ENCODE results near the gene TACR1. TPM values are rescaled to one million over a fixed set of nuclear protein-coding genes. Genes with fewer than 3 reads are reported as not detected.
"Not testable (repeated sequence)": the region's sequence is repeated elsewhere in the genome, so short reads cannot be mapped to it uniquely, and the experiment has no call there.

The TACR1 gene
- total and polyA plus RNA-seq, 4 experiments from 2014 or later = 0.11 TPM; not detected in 3

GRCh38 chr2:75063906-75064305 is 135.4 kb downstream of the TACR1 start:
- Histone ChIP-seq H3K27me3 (ENCODE audit: insufficient read depth, low read length) (no peaks in the 10 kb centered on the region), H3K9me3 (ENCODE audit: control insufficient read depth in 1 of 2, low read length in 2 of 2) (no peaks in the 10 kb centered on the region), H3K4me1 (ENCODE audit: insufficient read depth, low read length) (no peaks in the 10 kb centered on the region), H3K27ac (ENCODE audit: low read depth, low read length) (no peak overlapping the region), H3K36me3 (ENCODE audit: insufficient read depth, low read length) (no peaks in the 10 kb centered on the region), H3K4me3 (ENCODE audit: low read length in 2 of 2) (no peak overlapping the region)
- H3K4me3 Mint-ChIP-seq = no peak overlapping the region
- peaks cover 0 to 3% of the 10 kb centered on the region in 2 donors for H3K36me3 Mint-ChIP-seq
- ChIA-PET POLR2A (ENCODE audit: partially characterized antibody) (no interaction called here), CTCF (ENCODE audit: partially characterized antibody) (interaction anchor here (0.7 to 4.1 kb wide), 9 partner anchors 9 to 144 kb away, joined by 3 to 28 read pairs (median 5); no protein-coding TSS in a partner anchor)
- intact Hi-C loops (cut with micrococcal nuclease) = loop anchor here (10.0 kb wide), 1 partner anchor 139 kb away; no protein-coding TSS in a partner anchor
- H3K4me1 Mint-ChIP-seq = no peaks in the 10 kb centered on the region
- no peak overlapping the region for H3K27ac Mint-ChIP-seq
- H3K27me3 Mint-ChIP-seq = no peaks in the 10 kb centered on the region
- no peak for DNase-seq
- peaks cover 0 to 2% (median 0%) of the 10 kb centered on the region in 8 donors for H3K9me3 Mint-ChIP-seq

- H3K9me3 Mint-ChIP-seq = no peaks in the 10 kb centered on the region
- H3K27me3 Mint-ChIP-seq = no peaks in the 10 kb centered on the region
- CTCF ChIA-PET (ENCODE audit: partially characterized antibody) = interaction anchor here (0.8 to 1.5 kb wide), 3 partner anchors 9 to 47 kb away, joined by 3 read pairs; no protein-coding TSS in a partner anchor
- no peak overlapping the region for H3K4me3 Mint-ChIP-seq
- intact Hi-C loops (cut with micrococcal nuclease) = no loop called here
- H3K4me1 Mint-ChIP-seq = no peaks in the 10 kb centered on the region
- DNase-seq = no peak
- H3K27ac Mint-ChIP-seq = no peak overlapping the region
- Histone ChIP-seq H3K9me3 (ENCODE audit: control insufficient read depth in 1 of 2, low read length in 2 of 2) (no peaks in the 10 kb centered on the region), H3K27me3 (ENCODE audit: insufficient read depth, low read length) (no peaks in the 10 kb centered on the region), H3K4me1 (ENCODE audit: insufficient read depth, low read length) (no peaks in the 10 kb centered on the region), H3K27ac (ENCODE audit: low read depth, low read length) (no peak overlapping the region), H3K4me3 (ENCODE audit: low read length in 2 of 2) (no peak overlapping the region), H3K36me3 (ENCODE audit: insufficient read depth, low read length) (no peaks in the 10 kb centered on the region)
- H3K36me3 Mint-ChIP-seq = peaks cover 0 to 3% of the 10 kb centered on the region in 2 donors
- POLR2A ChIA-PET (ENCODE audit: partially characterized antibody) = no interaction called here
These were observed 140.9 kb downstream of the TACR1 start for GRCh38 chr2:75058427-75058826.

- H3K4me3 ChIP-seq (ENCODE audit: low read length in 2 of 2); intact Hi-C loops (cut with micrococcal nuclease); H3K27me3 Mint-ChIP-seq; H3K36me3 ChIP-seq (ENCODE audit: insufficient read depth, low read length); H3K27me3 ChIP-seq (ENCODE audit: insufficient read depth, low read length); H3K4me3 Mint-ChIP-seq; H3K4me1 Mint-ChIP-seq; H3K27ac ChIP-seq (ENCODE audit: low read depth, low read length); H3K4me1 ChIP-seq (ENCODE audit: insufficient read depth, low read length); DNase-seq; H3K27ac Mint-ChIP-seq; POLR2A ChIA-PET (ENCODE audit: partially characterized antibody); H3K36me3 Mint-ChIP-seq; H3K9me3 ChIP-seq (ENCODE audit: control insufficient read depth in 1 of 2, low read length in 2 of 2); H3K9me3 Mint-ChIP-seq: not testable (repeated sequence)
- CTCF ChIA-PET (ENCODE audit: partially characterized antibody) = interaction anchor here (0.8 to 1.1 kb wide), 2 partner anchors 11 to 46 kb away, joined by 3 read pairs; no protein-coding TSS in a partner anchor
These were observed 142.2 kb downstream of the TACR1 start for GRCh38 chr2:75057150-75057549.

- POLR2A ChIA-PET (ENCODE audit: partially characterized antibody) = no interaction called here
- intact Hi-C loops (cut with micrococcal nuclease) = no loop called here
- H3K27me3 ChIP-seq (ENCODE audit: insufficient read depth, low read length) = no peaks in the 10 kb centered on the region
- Mint-ChIP-seq H3K4me1 (no peaks in the 10 kb centered on the region), H3K36me3 (peaks cover 0 to 3% of the 10 kb centered on the region in 2 donors), H3K9me3 (no peaks in the 10 kb centered on the region), H3K27ac (no peak overlapping the region), H3K27me3 (no peaks in the 10 kb centered on the region), H3K4me3 (no peak overlapping the region)
- H3K27ac ChIP-seq (ENCODE audit: low read depth, low read length) = no peak overlapping the region
- H3K9me3 ChIP-seq (ENCODE audit: control insufficient read depth in 1 of 2, low read length in 2 of 2) = no peaks in the 10 kb centered on the region
- H3K36me3 ChIP-seq (ENCODE audit: insufficient read depth, low read length) = no peaks in the 10 kb centered on the region
- CTCF ChIA-PET (ENCODE audit: partially characterized antibody) = interaction anchor here (0.8 to 1.0 kb wide), 2 partner anchors 11 to 12 kb away, joined by 3 read pairs; no protein-coding TSS in a partner anchor
- no peak for DNase-seq
- H3K4me1 ChIP-seq (ENCODE audit: insufficient read depth, low read length) = no peaks in the 10 kb centered on the region
- H3K4me3 ChIP-seq (ENCODE audit: low read length in 2 of 2) = no peak overlapping the region
These were observed 143.3 kb downstream of the TACR1 start for GRCh38 chr2:75055820-75056675.

GRCh38 chr2:75055142-75055819 is 144.0 kb downstream of the TACR1 start:
- Histone ChIP-seq H3K27ac (ENCODE audit: low read depth, low read length) (no peak overlapping the region), H3K36me3 (ENCODE audit: insufficient read depth, low read length) (no peaks in the 10 kb centered on the region), H3K9me3 (ENCODE audit: control insufficient read depth in 1 of 2, low read length in 2 of 2) (no peaks in the 10 kb centered on the region), H3K4me1 (ENCODE audit: insufficient read depth, low read length) (no peaks in the 10 kb centered on the region), H3K27me3 (ENCODE audit: insufficient read depth, low read length) (no peaks in the 10 kb centered on the region), H3K4me3 (ENCODE audit: low read length in 2 of 2) (no peak overlapping the region)
- H3K27me3 Mint-ChIP-seq = no peaks in the 10 kb centered on the region
- H3K4me1 Mint-ChIP-seq = no peaks in the 10 kb centered on the region
- intact Hi-C loops (cut with micrococcal nuclease) = no loop called here
- ChIA-PET CTCF (ENCODE audit: partially characterized antibody) (no interaction called here), POLR2A (ENCODE audit: partially characterized antibody) (no interaction called here)
- H3K27ac Mint-ChIP-seq = no peak overlapping the region
- H3K4me3 Mint-ChIP-seq = no peak overlapping the region
- DNase-seq = no peak
- H3K36me3 Mint-ChIP-seq = peaks cover 0 to 4% of the 10 kb centered on the region in 2 donors
- H3K9me3 Mint-ChIP-seq = no peaks in the 10 kb centered on the region

- Mint-ChIP-seq H3K4me3 (no peak overlapping the region), H3K27ac (no peak overlapping the region), H3K36me3 (peaks cover 0 to 4% of the 10 kb centered on the region in 2 donors), H3K27me3 (no peaks in the 10 kb centered on the region), H3K9me3 (no peaks in the 10 kb centered on the region), H3K4me1 (no peaks in the 10 kb centered on the region)
- H3K9me3 ChIP-seq (ENCODE audit: control insufficient read depth in 1 of 2, low read length in 2 of 2) = no peaks in the 10 kb centered on the region
- H3K4me1 ChIP-seq (ENCODE audit: insufficient read depth, low read length) = no peaks in the 10 kb centered on the region
- H3K27me3 ChIP-seq (ENCODE audit: insufficient read depth, low read length) = no peaks in the 10 kb centered on the region
- no peak overlapping the region for H3K4me3 ChIP-seq (ENCODE audit: low read length in 2 of 2)
- intact Hi-C loops (cut with micrococcal nuclease) = no loop called here
- H3K27ac ChIP-seq (ENCODE audit: low read depth, low read length) = no peak overlapping the region
- CTCF ChIA-PET (ENCODE audit: partially characterized antibody) = no interaction called here
- DNase-seq = no peak
- H3K36me3 ChIP-seq (ENCODE audit: insufficient read depth, low read length) = no peaks in the 10 kb centered on the region
- POLR2A ChIA-PET (ENCODE audit: partially characterized antibody) = no interaction called here
These were observed 145.0 kb downstream of the TACR1 start for GRCh38 chr2:75054296-75054695.

- CTCF ChIA-PET (ENCODE audit: partially characterized antibody) = no interaction called here
- H3K4me3 Mint-ChIP-seq = no peak overlapping the region
- H3K4me1 Mint-ChIP-seq = no peaks in the 10 kb centered on the region
- H3K36me3 Mint-ChIP-seq = peaks cover 0 to 4% of the 10 kb centered on the region in 2 donors
- POLR2A ChIA-PET (ENCODE audit: partially characterized antibody) = no interaction called here
- no peaks in the 10 kb centered on the region for H3K9me3 ChIP-seq (ENCODE audit: control insufficient read depth in 1 of 2, low read length in 2 of 2)
- no peak overlapping the region for H3K27ac ChIP-seq (ENCODE audit: low read depth, low read length)
- H3K36me3 ChIP-seq (ENCODE audit: insufficient read depth, low read length) = no peaks in the 10 kb centered on the region
- no peaks in the 10 kb centered on the region for H3K27me3 ChIP-seq (ENCODE audit: insufficient read depth, low read length)
- no peaks in the 10 kb centered on the region for H3K4me1 ChIP-seq (ENCODE audit: insufficient read depth, low read length)
- H3K9me3 Mint-ChIP-seq = no peaks in the 10 kb centered on the region
- no peak overlapping the region for H3K27ac Mint-ChIP-seq
- H3K27me3 Mint-ChIP-seq = no peaks in the 10 kb centered on the region
- intact Hi-C loops (cut with micrococcal nuclease) = no loop called here
- H3K4me3 ChIP-seq (ENCODE audit: low read length in 2 of 2) = no peak overlapping the region
- no peak for DNase-seq
These were observed 145.7 kb downstream of the TACR1 start for GRCh38 chr2:75053484-75054112.

Measured in CD4-positive, alpha-beta memory T cell (primary cell).